ENCODE results near the gene TNS2.

- no peak for TF ChIP-seq CTCF (IDR thresholded peaks at IDR 0.05)
- no peak for TF ChIP-seq POLR2A (IDR thresholded peaks at IDR 0.05)
Observed at GRCh38 chr12:53105712-53106439, 56.0 kb downstream of the TNS2 start.

Data from heart left ventricle (tissue), 13 donors.